ENCODE results near the gene CDK17.
"Not testable (repeated sequence)": the region's sequence is repeated elsewhere in the genome, so short reads cannot be mapped to it uniquely, and the experiment has no call there.

Gene CDK17

DNA sequence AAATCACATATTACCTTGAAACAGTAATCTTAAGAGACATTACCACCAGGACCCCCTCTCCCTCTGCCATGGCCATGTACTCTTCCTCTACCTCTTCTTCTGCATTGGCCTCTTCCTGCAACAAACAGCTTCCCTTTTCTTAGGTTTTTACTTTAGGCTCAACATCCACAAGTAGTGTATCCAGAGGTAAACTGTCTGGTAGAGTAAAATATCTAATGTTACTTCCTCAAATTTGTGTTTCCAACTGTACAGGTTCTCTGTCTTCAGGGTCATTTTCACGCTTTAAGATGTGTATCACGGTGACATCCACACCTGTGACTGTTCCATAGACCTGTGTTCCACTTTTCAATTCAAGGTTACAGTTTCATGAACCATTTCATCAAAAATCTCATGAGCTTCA is 13.4 kb downstream of the CDK17 start:
- no peak for DNase-seq

DNA sequence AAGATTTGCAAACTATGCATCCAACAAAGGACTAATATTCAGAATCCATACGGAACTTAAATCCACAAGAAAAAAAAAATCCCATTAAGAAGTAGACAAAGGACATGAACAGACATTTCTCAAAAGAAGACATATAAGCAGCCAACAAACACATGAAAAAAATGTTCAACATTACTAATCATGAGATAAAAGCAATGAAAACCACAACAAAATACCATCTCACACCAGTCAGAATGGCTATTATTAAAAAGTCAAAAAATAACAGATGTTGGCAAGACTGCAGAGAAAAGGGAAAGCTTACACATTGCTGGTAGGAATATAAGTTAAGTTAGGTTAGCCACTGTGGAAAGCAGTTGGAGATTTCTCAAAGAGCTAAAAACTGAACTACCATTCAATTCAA is 16.2 kb downstream of the CDK17 start:
- no peak for DNase-seq

DNA sequence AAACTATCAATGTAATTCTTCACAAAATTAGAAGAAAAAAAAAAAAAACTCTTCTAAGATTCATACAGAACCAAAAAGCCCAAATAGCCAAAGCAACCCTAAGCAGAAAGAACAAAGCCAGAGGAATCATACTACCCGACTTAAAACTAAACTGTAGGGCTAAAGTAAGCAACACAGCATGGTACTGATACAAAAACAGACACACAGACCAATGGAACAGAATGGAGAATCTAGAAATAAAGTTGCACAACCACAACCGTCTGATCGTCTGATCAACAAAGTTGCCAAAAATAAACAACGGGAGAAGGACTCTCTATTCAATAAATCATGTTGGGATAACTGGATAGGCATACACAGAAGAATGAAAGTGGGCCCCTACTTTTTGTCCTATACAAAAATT is 16.9 kb downstream of the CDK17 start:
- DNase-seq, result no peak

DNA sequence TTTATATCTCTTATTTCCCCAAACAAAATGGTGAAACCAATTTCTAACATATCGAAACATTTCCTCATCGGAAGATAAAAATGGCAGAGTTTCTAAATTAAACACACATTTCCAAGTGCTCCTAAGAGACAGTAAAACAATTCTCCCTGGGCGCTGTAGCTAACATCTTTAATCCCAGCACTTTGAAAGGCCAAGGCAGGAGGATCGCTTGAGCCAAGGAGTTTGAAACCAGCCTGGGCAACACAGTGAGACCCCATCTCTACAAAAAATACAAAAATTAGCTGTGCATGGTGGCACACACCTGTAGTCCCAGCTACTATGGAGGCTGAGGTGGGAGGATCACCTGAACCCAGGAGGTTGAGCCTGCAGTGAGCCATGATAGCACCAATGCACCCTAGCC is 20.5 kb downstream of the CDK17 start:
- DNase-seq, result not testable (repeated sequence)

DNA sequence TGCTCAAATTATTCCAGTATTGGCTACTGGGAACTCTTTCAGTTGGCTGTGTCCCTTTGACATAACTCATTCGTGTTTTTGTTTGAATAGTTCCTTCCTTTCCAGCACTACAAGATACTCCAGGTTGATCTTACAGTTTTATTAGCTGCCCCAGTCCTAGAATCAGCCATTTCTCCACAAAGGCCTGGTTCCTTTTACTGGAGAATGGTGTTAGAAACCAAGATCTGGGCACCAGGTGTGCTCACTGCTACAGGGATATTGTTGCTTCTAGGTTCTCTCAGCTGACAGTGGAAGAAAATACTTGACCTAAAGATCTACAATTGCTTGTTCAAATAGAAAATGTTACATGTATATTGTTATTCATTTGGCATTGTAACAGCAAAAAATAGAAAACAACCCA is 21.9 kb downstream of the CDK17 start:
- no peak for DNase-seq

DNA sequence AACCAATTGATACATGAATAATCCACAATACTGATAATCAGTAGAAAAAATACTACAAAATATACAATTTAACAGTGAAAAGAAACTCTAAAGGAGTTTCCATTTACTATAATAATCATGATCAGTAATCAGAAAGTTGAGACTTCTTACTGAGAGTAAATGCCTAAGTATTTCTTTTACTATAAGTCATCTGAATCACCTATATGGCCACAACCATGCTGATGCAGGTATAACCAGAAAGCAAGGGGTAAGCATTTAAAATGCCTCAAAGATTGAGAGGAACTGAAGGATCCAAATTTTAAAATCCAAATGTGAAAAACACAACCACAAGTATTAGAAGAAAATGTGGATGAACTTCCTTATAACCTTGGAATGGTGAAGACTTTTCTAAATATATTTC is 23.4 kb downstream of the CDK17 start:
- no peak for DNase-seq

DNA sequence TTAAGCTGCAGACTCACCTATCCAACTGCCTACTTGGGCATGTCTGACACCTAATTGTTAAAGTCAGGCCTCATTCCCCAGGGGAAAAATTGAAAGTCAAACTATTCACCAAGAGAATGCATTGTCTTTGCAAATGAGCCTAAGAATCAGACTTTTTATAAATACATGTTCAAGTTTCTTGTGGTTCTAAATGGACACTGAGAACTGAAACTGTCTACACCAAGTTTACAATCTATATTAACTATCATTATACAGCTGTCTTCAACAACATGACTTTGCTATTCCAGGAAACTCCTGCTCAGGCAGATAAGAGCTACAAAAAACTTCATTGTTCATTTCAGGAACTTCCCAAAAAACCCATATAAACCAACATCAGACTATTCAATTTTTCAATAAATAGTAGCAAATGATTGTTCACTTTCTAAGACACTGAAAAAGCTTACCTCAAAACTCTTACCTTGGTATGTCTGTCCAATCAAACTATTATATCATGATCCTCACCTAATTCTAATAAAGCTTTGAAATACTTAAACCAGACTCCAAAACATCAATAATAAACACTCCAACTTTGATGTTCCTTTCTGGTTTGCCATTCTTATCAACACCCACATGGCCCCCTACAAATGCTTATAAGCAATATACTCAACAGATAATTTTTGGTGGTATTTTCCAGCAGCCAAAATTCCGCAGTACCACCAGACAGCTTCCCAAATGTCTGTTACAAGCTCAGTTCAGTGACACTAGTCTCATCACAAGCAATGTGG is 24.2 kb downstream of the CDK17 start:
- no peak for DNase-seq

DNA sequence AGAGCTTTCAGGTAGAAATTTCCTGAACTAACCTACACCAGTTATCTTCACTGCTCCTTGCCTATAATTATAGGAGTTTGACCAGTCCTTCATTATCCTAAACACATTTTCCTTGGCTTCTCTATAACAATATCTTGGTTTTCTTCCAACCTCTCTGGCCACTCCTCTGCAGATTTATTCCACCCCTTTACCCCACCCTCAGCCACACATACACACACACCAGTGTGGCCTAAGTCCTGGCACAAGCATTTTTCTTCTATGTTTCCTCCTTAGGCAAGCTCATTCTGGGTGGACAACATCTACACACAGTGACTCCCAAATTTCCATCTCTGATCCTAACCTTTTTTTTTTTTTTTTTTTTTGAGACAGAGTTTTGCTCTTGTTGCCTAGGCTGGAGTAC is 25.1 kb downstream of the CDK17 start:
- no peak for DNase-seq

DNA sequence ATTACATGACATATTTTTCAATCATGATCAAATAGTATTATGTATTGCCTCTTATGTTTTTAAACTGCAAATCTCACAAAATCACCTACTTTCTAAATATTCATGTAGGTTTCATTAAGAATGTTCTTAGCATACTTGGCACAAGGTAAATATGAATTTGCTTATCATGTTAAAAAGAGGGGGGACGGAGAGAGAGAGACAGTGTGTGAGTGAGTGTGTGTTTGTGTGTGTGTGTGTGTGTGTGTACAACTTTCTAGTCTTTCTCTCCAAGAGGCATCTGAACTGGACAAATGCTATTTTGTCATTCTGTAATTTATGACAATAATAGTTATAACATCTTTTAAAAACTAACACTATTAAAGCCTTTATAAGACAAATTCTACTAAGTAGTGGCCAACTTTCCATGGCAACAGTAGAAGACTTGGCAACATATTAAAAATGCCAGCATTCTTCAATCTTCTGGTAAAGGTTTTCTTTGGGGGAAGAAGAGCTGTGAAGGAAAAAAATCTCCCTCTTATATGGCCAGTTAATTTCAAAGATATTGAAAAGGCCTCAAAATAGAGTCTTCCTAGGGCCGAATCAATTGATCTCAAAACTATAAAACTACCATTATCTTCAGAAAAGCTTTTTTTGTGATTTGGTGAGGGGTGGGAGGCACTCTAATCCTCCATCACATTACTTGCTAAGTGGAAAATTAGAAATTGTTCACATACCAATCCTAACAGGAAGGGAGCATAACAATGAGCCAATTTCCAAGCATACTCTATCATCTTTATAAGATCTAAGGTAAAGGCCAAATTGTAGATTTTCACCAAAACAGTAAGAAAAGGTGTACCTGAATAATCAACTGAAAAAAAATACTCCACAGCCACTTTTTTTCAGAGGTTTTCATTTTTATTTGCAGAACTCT is 28.2 kb downstream of the CDK17 start:
- no peak for DNase-seq

DNA sequence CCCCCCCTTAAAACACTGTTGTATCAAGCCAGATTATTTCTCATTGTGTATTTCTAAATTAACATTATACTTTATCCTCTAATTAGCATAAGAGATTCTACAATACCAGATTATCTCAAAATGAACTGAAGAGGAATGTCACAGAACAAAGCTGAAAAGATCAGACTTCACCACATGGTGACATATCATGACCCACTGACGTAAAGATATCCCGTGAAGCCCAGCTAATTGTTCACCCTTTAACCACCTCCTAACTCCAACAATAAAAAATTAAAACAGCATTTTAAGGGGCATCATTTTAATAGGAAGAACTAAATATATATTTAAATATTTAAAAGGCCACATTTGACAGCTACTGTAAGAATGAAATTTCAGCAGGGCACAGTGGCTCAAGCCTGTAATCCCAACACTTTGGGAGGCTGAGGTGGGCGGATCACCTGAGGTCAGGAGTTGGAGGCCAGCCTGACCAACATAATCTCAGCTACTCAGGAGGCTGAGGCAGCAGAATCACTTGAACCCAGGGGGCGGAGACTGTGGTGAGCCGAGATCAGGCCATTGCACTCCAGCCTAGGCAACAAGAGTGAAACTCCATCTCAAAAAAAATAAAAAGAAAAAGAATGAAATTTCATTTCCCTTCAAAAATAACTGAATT is 29.0 kb downstream of the CDK17 start:
- no peak for DNase-seq

DNA sequence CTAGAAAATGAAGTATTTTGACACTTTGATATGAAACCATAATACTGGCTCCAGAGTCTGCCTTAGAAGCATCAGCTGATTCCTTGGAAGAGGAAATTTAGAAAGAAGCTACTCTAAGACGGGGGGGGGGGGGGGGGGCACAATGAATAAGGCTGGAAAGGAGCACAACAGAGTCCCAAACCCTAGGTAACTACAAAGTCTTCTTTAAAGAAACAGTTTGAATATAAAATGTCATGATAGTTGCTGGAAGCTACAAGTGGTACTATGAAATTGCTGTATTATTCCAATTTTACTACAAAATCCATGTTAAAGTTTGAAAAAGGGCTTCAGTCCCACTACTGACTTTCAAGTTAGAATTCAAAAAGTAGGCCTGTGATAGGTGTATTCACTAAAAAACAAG is 31.6 kb downstream of the CDK17 start:
- DNase-seq, result no peak

DNA sequence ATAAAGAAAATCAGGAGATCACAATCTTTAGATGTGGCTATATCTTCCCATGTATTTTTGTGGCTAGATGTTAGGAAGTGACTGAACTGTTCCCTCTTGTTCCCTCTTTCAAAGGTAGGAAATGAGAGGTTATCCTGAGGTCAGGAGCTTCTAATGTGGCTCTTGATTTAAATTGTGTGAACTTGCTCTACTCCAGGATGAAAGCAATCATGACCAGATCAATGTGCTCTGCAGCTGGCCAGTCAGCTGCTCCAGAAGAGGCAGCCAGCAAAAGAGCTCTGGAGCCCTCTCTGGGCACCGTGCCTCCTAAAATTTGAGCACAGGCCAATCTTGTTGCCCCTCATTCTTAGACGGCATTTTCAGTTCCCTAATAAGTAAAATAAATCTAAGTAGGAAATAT is 32.0 kb downstream of the CDK17 start:
- DNase-seq, result no peak

DNA sequence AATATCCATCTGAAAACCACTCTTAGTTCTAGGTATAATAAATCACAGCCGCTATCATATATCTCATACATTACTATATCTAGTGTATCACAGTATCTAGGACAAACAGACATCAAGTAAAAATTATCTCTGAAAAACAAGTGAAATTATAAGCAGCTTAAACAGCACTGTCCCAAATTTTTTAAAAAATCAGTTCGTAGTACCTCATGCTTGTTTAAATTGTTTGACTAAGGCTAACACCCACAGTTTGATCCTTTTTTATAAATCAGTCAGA is 33.9 kb downstream of the CDK17 start:
- no peak for DNase-seq

DNA sequence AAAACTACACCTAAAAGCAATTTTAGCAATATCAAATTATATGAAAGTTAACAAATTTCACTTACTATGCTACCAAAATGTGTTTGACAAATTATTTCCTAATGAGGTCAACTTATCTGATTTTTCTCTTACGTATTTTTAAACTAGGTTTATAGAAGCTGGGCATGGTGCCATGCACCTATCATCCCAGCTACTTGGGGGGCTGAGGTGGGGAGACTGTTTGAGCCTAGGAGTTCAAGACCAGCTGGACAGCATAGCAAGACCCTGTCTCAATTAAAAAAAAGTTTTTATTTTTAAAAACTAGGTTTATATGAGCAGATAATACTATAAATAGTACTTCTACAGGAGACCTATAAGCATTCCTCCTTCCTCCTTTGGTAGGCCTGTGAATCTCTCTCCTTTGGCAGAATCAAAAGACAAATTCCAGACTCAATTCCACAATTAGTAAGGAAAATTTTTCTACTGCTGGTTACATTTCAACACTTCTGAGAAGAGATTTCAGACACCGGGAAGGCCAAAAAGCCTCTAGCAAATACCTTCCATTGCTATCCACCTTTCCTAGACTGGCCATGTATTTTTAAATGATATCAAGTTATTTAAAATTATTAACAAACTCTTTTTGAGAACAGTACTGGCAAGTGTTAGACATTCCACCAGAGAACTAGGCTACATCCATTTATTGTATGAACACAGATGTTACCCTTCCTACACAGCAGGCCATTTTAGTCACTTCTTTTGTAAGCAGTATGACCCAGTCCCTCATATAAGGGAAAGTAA is 34.4 kb downstream of the CDK17 start:
- DNase-seq, result no peak

DNA sequence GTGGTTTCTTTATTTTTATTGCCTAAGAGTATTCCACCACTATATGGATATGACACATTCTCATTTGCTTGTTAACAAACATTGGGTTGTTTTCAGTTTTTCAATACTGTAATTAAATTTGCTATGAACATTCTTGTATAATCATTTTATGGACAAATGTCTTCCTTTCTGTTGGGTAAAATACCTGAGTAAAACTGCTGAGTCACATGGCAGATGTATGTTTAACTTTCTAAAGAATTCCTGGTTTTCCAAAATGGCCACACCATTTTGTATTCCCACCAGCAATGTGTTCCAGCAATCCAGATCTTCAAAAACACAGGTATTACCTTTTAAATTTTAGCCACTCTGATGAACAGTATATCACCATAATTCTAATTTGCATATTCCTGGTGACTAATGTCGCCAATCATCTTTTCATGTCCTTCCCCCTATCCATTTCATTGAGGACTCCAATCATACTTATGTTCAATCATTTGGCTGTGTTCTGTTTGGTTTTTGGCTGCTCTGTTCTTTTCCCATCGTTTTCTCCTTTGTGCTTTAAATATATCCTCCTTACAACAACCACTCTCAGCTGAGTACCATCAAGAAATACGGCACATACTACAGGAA is 36.0 kb downstream of the CDK17 start:
- no peak for DNase-seq

DNA sequence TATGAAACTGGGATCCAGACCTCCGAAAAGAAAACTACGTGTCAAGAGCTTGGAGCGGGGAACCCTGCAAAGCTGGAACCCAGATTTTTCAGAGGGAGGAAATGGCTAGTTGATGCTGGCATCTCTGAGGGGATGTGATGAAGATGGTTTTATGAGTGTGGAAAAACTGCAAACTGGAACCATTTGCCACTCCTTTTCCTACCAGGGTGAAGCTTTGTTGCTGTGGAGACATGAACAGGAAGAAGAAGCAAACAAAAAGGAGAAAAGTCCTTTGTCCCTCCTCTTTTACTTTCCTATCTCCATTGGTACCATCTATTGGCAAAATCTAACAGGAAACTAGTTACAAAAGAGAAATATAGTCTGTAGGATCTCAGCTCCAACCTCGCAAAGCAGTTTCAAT is 39.2 kb downstream of the CDK17 start:
- DNase-seq, result no peak

DNA sequence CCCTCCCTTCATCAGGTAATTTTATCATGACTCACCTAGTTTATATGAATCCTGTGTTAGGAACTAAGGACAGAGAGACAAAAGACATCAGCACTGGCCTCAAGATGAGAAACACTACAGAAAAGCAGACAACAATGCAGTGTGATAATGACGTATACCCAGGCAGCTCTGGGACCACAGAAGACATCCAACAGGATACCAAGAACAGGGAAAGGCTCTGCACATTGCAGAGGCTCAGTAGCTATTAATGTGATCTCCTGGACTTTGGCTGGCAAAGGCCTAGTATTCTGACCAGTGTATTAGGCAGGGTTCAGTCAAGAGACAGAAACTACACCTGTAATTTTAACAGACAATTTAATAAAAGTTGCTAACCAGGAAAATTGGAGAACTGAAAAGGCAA is 39.7 kb downstream of the CDK17 start:
- DNase-seq, result no peak

DNA sequence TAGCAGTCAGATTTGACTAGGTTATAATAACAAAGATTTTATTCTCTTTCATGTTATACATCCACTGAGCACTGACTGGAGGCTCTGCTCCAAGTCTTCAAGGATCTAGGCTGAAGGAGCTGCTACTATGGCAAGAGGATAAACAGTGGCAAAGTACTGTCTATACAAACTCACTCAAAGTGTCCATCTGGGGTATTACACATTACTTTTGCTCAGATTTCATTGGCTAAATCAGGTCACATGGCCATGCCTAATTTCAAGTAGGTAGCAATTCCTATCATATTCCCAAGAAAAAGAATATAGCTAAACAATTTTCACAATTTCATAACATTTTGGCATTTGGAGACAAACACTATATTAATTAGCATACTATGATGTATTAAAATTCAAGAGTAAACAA is 40.9 kb downstream of the CDK17 start:
- no peak for DNase-seq

DNA sequence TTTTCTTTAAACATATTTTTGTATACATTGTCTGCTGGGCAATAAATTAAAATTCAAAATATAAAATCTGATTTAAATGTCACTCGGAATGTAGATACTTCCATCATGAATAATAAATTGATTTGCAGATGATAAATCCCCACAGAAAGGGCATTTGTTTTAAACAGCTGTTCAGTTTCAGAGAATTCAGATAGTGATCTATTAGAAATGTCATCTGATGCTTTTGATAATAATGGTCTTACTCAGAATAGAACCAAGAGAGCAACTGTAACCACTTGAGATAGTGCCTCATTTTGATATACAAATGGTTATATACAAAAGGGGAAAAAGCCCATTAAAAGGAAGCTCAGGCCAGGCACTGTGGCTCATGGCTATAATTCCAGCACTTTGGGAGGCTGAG is 43.4 kb downstream of the CDK17 start:
- no peak for DNase-seq

DNA sequence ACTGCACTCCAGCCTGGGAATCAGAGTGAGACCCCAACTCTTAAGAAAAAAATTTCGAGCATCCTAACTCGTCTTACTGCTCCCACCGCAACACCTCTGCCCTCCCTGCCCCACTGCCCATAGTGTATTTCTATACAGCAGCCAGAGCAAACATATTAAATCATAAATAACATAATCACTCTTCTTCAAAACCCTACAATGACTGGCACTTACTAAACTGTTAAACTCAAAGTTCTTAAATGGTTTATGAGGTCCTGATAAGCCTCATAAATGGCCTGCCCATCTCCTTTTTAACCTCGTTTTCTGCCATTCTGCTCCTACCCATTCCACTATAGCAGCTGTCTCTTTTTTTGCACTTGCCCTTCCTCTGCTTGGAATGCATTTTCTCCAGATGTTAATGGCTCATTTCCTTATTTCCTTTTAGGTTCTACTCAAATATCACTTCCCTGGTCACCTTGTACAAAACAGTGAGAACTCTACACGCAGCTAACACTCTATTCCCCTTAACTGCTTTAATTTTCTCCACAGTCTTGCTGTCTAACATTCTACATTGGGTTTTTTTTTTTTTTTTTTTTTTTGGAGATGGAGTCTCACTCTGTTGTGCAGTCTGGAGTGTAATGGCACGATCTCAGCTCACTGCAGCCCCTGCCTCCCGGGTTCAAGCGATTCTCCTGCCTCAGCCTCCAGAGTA is 45.2 kb downstream of the CDK17 start:
- DNase-seq, result no peak

DNA sequence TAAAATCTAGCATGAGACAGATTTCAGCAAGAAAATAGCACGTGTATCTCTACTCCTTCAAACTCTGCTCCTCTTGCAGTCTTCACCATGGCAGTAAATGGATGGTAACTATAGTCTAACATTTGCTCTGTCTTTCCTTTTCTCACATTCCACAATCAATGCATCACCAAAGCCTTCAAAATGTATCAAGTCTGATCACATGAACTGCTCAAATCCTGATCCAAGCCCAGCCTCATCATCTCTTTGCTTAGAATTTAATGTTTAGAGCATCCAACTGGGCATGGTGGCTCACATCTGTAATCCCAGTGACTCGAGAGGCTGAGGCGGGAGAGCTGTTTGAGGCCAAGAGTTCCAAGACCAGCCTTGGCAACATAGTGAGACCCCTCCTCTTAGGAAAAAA is 45.9 kb downstream of the CDK17 start:
- DNase-seq, result no peak

DNA sequence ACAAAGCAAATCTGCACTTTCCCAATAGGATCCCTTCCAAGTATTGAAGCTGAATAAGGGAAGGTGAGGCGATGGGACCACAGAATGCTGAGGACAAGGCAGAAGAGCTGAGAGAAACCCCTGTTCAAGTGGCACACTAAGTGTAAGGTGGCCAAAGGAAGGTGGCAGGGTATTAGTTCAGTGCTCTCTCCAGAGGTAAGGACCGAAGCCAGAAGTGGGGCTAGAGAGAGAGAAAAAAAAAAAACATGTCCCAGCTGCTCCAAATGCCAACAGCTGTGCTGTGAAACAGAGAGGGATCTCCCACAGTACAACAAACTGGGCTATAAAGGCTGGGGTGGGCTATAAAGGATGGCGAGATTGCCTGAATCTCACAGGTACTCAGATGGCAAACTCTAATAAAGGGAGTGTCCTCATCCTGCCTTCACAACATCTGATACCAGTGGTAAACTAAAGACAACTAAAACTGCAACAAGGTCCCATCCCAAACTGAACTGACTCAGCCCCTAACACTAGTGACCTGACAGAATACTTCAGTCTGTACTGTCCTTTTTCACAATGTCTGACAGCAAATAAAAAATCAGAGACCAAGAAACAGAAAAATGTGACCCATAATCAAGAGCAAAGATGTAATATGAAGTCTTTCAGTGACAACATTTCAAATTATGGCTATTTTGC is 47.9 kb downstream of the CDK17 start:
- DNase-seq, result no peak
